HG02870 (cell line): ENCODE measurements around the gene LAD1.

Experiments used
- ATAC-seq: cut with Tn5 transposase; IDR thresholded peaks from one replicate; pipeline ENCODE4 v1.9.1; 2021; ENCODE audit warnings: mild to moderate bottlenecking, moderate library complexity; ENCODE audit not compliant: unreplicated experiment

LAD1 gene

DNA sequence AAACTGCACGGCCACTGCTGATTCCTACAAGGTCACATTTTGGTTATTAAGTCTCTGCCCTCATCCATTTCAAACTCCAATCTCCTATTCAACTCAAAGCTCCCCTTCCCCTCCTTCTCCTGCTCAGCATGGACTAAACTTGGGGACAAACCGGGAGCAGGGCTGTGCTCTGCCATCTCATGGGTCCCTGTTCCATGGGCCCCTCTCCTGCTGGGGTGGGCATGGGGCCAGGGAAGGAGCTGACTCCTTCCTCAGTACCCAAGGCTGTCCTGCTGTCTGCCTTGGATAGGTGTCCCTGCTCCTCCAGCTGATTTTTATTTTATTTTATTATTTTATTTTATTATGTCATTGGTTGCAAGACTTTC lies 48.8 kb downstream of the LAD1 start:
- no peak for ATAC-seq

DNA sequence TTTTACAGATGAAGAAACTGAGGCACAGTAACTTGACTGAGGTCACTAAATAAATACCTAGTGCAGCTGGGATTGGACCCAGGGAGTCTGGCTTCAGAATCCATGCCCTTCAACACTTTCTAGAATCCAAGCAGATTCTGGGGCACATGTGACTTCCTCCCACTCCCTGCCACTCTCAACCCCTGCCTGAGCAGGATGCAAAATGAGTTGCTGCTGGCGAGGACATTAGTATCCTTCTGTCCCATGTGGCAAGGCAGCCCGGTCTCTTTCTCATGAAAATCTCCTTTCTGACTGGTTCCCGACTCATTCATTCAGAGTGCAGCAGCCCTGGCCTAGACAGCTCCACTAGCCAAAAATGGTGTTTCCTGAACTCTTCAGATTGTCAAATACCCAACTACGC lies 50.0 kb downstream of the LAD1 start:
- no peak for ATAC-seq

DNA sequence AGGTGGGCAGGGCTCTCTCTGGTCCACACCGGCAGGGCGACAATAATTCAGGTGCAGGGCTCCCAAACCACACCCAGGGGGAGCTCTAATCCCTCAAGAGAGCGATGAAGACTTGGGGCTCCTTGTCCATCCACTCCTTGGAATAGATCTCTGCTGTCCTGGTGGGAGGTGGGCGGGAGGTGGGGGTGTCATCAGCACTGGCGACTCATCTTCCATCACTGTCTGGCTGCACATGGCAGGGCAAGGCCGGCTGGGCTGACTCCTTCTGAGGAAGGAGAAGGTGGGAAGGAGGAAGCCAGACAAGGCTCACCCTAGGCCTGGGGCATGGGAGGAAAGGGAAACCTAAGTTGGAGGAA lies 50.9 kb downstream of the LAD1 start:
- ATAC-seq = no peak

DNA sequence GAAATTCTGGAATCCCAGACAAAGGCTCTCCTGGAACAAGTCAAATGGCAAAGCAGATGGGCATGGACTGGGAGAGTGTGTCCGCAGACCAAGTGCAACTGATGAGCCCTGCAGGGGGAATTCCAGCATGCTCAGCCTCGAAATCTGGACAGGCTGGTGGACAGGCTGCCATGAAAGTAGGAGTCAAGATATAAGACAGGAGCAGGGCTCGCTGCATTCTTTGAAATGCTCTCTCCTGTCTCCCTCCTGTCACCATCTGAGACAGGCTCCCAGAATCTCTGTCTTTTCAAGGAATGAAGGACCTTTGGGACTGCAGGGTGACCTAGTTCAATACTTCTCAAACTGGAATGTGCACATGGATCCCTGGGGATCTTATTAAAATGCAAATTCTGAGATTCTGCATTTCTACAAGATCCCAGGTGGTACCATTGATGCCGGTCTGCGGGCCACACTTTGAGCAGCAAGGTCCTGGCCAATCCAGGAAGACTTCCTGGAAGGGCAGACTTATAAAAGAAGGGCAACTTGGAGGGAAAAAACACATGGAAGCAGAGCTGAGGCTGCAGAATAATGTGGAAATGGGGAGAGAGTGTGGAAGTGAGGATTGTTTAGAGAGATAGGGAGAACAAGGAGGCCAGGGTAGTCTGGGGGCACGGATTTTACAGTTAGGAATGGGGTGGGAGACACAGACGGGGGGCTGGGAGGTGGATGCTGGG lies 51.5 kb downstream of the LAD1 start:
- ATAC-seq = no peak

DNA sequence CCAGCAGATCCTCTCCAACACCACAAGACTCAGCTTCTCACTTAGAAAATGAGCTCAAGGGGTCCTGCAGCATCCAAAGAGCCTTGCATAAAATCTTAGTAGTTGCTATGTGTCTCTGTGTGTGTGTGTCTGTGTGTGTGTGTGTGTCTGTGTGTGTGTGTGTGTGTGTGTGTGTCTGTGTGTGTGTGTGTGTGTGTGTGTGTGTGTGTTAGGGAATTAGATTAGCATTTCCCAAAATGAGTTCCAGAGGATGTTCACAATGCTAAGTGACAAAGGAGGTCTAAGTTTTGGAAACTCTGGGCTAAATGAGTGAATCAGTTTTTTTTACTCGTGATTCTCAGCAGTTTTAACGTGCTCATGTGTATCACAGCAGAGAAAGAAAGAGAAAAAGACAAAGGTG lies 52.1 kb downstream of the LAD1 start:
- no peak for ATAC-seq

DNA sequence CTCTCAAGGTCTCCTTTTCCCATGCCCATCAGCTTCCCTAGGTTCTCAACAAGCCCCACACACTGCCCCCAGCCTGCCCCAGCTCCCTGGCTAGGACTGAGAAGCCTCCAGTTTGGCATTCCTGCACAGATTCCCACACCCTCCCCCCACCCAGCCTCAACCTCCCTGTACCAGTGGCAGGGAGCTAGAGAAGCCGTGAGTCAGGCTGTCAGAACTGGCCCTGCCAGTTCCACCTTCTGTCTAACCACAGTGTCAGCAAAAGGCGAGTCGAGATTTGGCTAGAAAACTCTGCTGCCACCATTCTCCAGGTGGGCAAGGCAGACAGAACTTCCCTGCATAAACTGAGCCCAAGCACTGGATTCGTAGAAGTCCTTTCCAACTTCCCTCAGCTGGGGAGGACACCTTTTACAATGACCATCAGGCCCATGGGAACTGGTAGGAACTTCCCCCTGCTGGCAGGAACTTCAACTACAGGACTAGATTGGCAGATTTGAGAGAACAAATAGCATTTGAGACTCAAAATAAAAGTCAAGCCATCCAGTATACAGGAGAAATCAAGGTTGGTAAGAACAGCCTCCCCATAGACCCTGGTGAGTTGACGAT lies 52.7 kb downstream of the LAD1 start:
- no peak for ATAC-seq

DNA sequence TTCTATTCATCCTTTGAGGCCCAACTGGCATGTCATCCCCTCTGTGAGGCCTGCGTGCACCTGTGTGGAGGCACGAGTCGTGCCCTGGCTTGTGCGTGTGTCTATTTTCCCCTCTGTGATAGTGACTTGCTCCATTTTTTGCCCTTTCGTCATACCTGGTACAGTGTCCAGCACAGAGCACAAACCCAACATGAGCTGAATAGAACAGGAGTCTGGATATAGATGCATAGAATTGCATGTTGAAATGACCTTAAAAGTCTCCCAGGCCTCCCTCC lies 54.1 kb downstream of the LAD1 start:
- no peak for ATAC-seq

DNA sequence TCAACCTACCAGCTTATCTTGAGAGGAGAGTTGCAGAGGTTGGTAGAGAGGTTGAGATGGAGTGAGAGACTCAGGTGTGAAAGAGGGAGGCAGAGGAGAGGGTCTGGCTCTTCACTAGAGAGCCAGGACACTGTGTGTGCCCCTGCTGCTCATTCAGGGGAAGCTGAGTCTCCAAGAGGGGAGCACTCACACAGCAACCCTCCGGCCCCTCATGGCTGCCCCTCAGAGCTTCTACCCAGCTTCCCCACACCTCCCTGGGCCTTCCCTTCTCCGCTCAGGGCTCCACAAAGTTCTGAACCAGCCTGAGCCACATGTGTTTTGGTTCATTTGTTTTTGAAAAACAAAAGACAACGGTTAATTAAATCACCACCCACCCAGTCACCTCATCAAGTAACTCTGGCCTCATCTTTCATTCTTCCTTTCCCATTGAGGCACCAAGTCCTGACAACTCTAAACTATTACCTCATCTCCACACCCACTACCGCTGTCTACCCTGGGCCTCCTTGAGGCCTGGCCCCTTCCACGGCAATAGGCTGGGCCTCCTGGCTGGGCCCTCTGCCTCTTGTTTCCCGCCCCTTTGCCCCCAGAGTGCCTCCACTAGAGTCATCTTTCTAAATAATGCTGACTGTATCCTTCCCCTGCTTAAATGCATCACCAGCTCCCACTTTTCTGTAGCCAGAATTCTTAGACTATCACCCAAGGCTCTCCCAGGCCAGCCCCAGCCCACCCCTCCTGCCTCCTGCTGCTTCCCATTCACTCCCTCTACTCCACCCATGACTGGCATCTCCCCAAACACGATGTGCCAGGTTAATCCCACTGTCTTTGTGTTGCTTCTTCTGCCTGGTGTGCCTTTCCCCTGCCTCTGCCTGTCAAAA lies 54.7 kb downstream of the LAD1 start:
- ATAC-seq = no peak

DNA sequence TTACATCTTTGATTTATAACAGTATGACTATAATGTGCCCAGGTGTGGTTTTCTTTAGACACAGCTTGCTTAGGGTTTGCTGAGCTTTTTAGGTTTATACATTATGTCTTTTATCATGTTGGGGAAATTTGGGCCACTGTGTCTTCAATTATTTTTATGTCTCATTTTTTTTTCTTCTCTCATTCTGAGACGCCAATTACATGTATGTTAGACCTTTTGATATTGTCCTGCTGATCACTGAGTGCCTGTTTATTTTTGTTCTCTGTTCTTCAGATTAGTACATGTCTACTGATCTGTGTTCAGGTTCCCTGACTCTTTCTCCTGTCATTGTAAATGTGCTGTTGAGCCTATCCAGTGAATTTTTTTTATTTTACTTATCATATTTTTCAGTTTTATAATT lies 57.7 kb downstream of the LAD1 start:
- ATAC-seq = no peak

DNA sequence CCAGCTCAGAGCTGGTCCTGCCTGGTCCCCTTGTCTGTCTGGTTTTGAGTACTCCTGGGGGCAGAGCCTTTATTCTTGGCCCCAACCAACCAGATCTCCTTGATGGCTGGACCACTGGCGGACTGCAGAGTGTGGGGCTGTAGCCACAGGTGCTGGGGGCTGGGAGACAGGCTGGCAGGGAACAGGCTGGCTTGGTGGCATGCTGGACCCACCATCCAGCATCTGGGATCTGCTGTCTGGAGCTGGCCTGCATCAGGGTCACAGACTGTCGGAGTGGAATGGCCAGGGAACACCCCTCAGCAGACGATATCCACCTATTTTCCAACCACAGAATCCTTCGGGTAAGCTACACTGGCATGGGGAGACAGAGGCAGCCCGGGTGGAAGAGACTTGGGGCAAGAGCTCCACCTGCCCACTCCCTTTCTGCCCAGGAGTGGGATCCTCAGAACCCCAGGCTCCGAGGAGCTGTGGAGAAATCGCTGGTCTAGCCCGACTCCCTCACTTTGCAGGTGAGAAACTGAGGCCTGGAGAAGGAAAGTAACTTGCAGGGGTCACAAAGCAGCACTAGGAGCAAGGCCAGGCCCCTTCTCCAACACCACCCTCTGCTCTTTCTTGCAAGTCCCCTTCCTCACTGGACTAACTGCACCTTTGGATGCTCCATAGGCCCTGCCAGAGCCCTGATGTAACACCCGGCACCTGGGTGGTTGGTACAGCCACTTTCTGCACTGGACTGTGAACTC lies 62.2 kb downstream of the LAD1 start:
- ATAC-seq = no peak

DNA sequence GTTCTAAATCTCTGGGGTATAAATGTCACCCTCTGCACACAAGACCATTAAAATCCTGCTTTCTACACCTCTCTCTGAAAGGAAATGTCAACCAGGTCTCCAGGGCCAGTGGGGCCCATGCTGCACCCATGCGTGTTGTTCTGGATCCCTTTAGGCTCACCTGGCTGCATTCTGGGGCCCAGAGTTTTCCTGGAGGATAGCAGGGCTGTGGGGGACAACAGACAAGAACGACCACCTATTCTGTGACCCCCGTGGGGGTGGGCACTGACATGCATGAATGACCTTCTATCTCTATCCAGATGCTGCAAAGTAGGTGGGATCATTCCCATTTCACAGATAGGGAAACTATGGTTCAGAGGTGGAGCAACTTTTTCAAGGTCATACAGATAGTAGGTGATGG lies 63.2 kb downstream of the LAD1 start:
- no peak for ATAC-seq

DNA sequence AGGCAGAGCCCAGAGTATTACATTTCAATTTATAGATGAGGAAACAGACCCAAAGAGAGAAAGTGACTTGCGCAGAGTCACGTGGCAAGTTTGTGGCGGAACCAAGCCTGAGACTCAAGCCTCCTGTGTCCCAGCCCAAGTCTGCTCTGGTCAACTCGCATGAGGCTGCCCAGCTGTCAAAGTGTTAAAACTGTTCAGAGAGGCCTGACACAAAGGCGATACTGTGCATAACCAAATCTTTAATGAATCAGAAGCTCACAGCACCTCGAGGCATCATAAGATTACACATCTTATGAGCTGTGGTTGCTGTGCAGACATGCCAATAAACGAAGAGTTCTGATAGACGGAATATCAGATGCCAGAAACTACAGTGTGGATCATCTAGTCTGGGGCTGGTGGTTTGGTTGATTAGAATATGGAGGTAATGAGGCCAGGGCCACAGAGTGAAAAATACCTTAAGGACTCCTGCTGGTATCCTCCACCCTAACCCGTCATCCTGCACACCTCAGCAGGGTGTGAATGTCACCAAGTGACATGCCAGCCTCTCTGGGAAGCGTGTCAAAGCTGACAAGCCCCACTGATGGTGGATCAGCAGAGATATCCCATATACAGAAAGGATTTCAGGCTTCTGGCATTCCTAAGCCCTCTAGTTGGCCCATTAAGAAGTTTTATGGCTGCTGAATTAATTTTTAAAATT lies 63.8 kb downstream of the LAD1 start:
- no peak for ATAC-seq

DNA sequence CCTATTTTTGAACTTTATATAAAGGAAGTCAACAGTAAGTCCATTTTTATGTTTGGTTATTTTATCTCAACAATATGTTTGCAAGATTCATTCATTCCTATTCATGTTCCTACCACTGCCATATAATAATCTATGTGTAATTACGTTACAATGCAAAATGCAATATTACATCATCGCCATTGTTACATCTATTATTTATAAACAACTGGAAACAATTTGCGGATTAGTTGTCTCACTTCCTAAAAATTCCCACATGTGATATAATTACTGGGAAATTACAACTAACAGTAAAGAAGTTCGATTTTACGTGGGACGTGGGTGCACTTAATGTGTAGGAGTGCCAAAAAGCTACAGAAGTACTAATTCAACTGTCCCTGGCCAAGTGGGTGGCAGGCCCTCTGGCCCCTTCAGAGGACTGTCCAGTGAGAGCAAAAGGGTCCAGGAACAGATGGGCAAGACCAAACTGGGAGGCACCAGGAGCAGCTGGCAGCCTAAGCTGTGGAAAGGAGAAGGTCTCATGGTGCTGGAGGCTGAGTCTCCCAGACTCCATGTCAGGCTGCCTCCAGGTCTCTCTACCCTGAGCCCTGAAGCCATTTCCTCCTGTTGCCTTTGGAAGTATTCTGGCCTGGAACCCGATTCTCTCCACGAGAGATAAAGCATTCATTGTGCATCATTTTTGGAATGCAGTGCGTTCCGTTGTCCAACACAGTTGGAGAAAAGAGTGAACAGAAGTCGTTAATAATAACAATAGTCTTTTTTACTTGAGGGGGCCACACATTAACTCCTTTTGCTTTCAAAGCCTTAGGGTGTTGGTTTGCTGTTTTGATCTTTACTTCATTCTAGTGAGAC lies 64.6 kb downstream of the LAD1 start:
- ATAC-seq = no peak

DNA sequence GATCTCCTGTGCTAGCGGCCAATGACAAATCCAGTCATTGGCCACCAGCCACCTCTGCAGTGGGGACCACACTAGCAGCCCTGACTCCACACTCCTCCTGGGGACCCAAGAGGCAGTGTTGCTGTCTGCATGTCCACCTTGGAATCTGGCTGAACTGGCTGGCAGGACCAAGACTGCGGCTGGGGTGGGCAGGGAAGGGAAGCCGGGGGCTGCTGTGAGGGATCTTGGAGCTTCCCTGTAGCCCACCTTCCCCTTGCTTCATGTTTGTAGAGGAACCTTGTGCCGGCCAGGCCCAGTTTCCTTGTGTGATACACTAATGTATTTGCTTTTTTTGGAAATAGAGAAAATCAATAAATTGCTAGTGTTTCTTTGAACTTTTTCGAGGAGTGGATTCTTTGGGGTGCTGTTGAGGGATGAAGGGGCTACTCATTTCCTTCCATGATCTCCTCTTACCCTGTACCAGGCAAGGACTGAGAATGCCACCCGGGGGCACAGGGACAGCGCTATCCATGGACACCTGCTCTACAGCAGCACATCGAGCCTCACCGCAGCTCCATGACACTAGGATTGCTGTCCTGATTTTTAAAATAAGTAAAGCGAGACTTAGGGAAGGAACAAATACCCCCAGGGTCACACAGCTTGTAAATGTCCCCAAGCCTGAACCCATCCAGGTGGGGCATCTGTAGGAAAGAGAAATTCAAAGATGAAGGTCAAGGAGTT lies 66.3 kb downstream of the LAD1 start:
- ATAC-seq = no peak

DNA sequence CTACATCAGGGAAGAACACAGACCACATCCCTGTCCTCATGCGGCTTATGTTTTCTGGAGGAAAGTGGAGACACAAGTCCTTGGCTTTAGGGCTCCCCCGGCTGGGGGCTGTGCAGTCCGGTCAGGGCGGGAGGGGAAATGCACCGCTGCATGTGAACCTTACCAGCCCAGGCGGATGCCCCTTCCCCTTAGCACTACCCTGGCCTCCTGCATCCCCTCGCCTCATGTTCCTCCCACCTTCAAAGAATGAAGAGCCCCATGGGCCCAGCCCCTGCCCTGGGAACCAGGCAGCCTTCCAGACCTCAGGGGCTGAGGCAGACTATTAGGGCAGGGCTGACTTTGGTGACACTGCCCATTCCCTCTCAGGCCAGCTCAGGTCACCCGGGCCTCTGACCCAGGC lies 67.1 kb downstream of the LAD1 start:
- no peak for ATAC-seq

DNA sequence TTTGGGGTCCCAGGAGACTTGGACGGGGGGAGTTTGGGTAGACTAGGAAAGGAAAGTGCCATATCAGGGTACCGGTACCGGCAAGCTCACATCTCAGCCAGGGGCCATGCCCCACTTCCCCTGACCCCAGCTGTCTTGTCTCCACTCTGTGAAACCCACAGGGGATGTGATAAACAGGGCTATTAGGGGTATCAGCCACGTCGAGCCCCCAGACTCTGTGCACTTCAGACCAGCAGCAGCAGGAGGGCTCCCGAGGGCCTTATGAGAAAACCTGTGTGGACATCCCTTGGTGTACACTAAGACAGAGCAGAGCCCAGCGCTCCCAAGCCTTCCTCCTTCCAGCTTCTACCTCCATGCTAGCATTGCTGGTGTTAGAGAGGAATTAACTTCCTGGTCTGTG lies 68.0 kb downstream of the LAD1 start:
- ATAC-seq = no peak
